ENCODE data around the gene GATC.

DNA sequence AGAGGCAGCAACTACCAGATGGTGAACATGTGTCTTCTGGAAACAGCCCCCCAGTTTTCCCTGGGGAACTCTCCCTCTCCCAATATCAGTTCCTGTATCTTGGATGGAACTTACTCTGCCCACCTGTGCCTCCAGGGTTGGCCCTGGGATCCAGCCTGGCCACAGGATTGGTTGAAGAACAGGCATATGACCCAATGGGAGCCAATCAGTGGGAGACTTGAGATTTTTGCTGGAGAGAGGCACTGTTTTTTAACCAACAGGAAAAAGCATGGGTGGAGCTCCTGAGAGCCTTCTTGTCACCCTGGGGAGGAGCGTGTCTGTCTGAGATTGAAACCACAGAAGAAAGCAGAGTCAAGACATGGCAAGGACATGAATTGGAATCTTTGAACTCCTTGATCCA, 42.0 kb upstream of the GATC start:
- TF ChIP-seq EZH2 (IDR thresholded peaks at IDR 0.05; ENCODE audit: insufficient read depth, poor library complexity, severe bottlenecking) (no peak), EZH2phosphoT487 (IDR thresholded peaks at IDR 0.05; ENCODE audit: insufficient read depth, low read depth) (no peak)
